PC-3 (cell line): ENCODE data around the gene SAMD14. TPM values are rescaled to one million over a fixed set of nuclear protein-coding genes. Genes with fewer than 3 reads are reported as not detected.

ENCODE experiments used
- ATAC-seq: fragments of 200-7000 bp; cut with Tn5 transposase; 2 replicates; pipeline ENCODE4 v1.9.1; 2020; ENCODE audit warnings: mild to moderate bottlenecking, moderate library complexity
- BruUV-seq: library from RNA; stranded (reverse); fragments of 400-500 nt; replicated peaks from 2 replicates; lab custom pipeline; 2021; lab: Mats Ljungman, UMichigan
- CTCF ChIA-PET: fragments of 300-600 bp; sonication (Branson Sonifier 250); formaldehyde crosslinking; loops from one replicate; lab custom pipeline; 2022; ENCODE audit warnings: antibody characterized with exemption; lab: Charles Lee
- POLR2A ChIA-PET: fragments of 300-600 bp; sonication (Branson Sonifier 250); formaldehyde crosslinking; loops from one replicate; lab custom pipeline; 2022; ENCODE audit warnings: antibody characterized with exemption; ENCODE audit not compliant: unreplicated experiment; lab: Charles Lee
- DNase-seq: peaks from one replicate; pipeline ENCODE4 v3.0.0-alpha.2; 2015
- H2AFZ ChIP-seq: fragments of 300-600 bp; sonication (generic); 2 replicates; pipeline ENCODE4 v1.6.0; 2016; ENCODE audit warnings: antibody characterized with exemption, low read length
- H3F3A ChIP-seq: fragments of 300-600 bp; sonication (generic); one replicate; pipeline ENCODE4 v1.6.0; 2017; ENCODE audit warnings: antibody characterized with exemption, low read length, control low read depth, mild to moderate bottlenecking; ENCODE audit not compliant: unreplicated experiment
- H3K27ac ChIP-seq: fragments of 300-600 bp; sonication (generic); 2 replicates; pipeline ENCODE4 v1.5.1; 2016; ENCODE audit warnings: mild to moderate bottlenecking, low read length
- H3K27me3 ChIP-seq: fragments of 300-600 bp; sonication (generic); 2 replicates; pipeline ENCODE4 v1.6.1; 2016; ENCODE audit warnings: low read length, mixed read lengths
- H3K36me3 ChIP-seq: fragments of 300-600 bp; sonication (generic); 2 replicates; pipeline ENCODE4 v1.6.1; 2016; ENCODE audit warnings: low read depth, mixed run types, low read length, mixed read lengths
- H3K4me1 ChIP-seq: fragments of 300-600 bp; sonication (generic); 2 replicates; pipeline ENCODE4 v1.5.1; 2016; ENCODE audit warnings: low read length; ENCODE audit not compliant: insufficient read depth
- H3K4me2 ChIP-seq: fragments of 300-600 bp; sonication (generic); 2 replicates; pipeline ENCODE4 v1.6.0; 2016; ENCODE audit warnings: low read length
- H3K4me3 ChIP-seq: fragments of 300-600 bp; sonication (generic); 2 replicates; pipeline ENCODE4 v1.5.1; 2016; ENCODE audit warnings: mild to moderate bottlenecking, low read length, mixed read lengths
- H3K79me2 ChIP-seq: fragments of 300-600 bp; sonication (generic); 2 replicates; pipeline ENCODE4 v1.6.1; 2017; ENCODE audit warnings: low read length, mixed read lengths
- H3K9ac ChIP-seq: fragments of 300-600 bp; sonication (generic); 2 replicates; pipeline ENCODE4 v1.6.0; 2016; ENCODE audit warnings: mild to moderate bottlenecking, low read length
- H3K9me2 ChIP-seq: fragments of 300-600 bp; sonication (generic); replicated peaks from 2 replicates; pipeline ENCODE4 v1.6.1; 2016; ENCODE audit warnings: mixed run types, low read length, mixed read lengths
- H3K9me3 ChIP-seq: fragments of 300-600 bp; sonication (generic); 2 replicates; pipeline ENCODE4 v1.6.1; 2016; ENCODE audit warnings: low read length, mixed read lengths
- H4K20me1 ChIP-seq: fragments of 300-600 bp; sonication (generic); 2 replicates; pipeline ENCODE4 v1.6.1; 2016; ENCODE audit warnings: low read length, mixed read lengths
- CTCF ChIP-seq: fragments of 300-600 bp; sonication (generic); conservative IDR thresholded peaks from 2 replicates; pipeline ENCODE4 v1.5.1; 2017; ENCODE audit warnings: antibody characterized with exemption, low read depth, mild to moderate bottlenecking, low read length
- EZH2 ChIP-seq: fragments of 300-600 bp; sonication (generic); IDR thresholded peaks from one replicate; pipeline ENCODE4 v1.6.1; 2017; ENCODE audit warnings: antibody characterized with exemption, mild to moderate bottlenecking, low read length; ENCODE audit not compliant: unreplicated experiment
- EZH2phosphoT487 ChIP-seq: fragments of 300-600 bp; sonication (generic); IDR thresholded peaks from 2 replicates; pipeline ENCODE4 v1.6.1; 2018; ENCODE audit warnings: mild to moderate bottlenecking, antibody characterized with exemption, low read length, borderline replicate concordance
- intact Hi-C: fragments of 100-400 bp; cut with micrococcal nuclease; formaldehyde crosslinking; loops from 2 replicates; pipeline ENCODE4 v1.9.0; 2023
- total RNA-seq: library from RNA; depleted of rRNA; stranded (reverse); fragments of >200 nt; gene quantifications from 2 replicates; pipeline ENCODE4 v1.2.3, GENCODE V29; 2014

Gene SAMD14
- total RNA-seq, 1 experiment from 2014 or later: 0.11 TPM

GRCh38 chr17:50147841-50148225 is 17.9 kb upstream of the SAMD14 start:
- TF ChIP-seq EZH2 (no peak), CTCF (no peak), EZH2phosphoT487 (no peak)
- Histone ChIP-seq H3K9me3 (no peaks in the 10 kb centered on the region), H3F3A (no peaks in the 10 kb centered on the region), H3K4me1 (peaks cover 37% of the 10 kb centered on the region), H2AFZ (no peak overlapping the region), H3K9ac (peak overlapping the region; percentile 87), H3K27me3 (no peaks in the 10 kb centered on the region), H3K4me3 (peak overlapping the region; percentile 90), H3K36me3 (peaks cover 20% of the 10 kb centered on the region; the same call in 1 of the 2 replicates), H3K79me2 (peaks cover 59% of the 10 kb centered on the region), H3K9me2 (no peaks in the 10 kb centered on the region), H4K20me1 (peaks cover 38% of the 10 kb centered on the region), H3K4me2 (peak overlapping the region; percentile 99), H3K27ac (peak overlapping the region; percentile 7; the same call in 1 of the 2 replicates)
- ATAC-seq (no peak), DNase-seq (no peak)
- POLR2A ChIA-PET: interaction anchor here (0.6 kb wide), 1 partner anchor 102 kb away, joined by 3 read pairs; no protein-coding TSS in a partner anchor
- CTCF ChIA-PET: interaction anchor here (0.6 kb wide), 1 partner anchor 53 kb away, joined by 3 read pairs; no protein-coding TSS in a partner anchor
- BruUV-seq: no TSS peak
- intact Hi-C loops: no loop called here

- Histone ChIP-seq H3F3A (no peaks in the 10 kb centered on the region), H3K4me1 (peaks cover 30% of the 10 kb centered on the region), H3K9me2 (no peaks in the 10 kb centered on the region), H3K79me2 (peaks cover 59% of the 10 kb centered on the region), H4K20me1 (peaks cover 38% of the 10 kb centered on the region), H3K4me3 (peak overlapping the region; percentile 90), H3K27me3 (no peaks in the 10 kb centered on the region), H3K9me3 (no peaks in the 10 kb centered on the region), H3K4me2 (peak overlapping the region; percentile 99), H3K9ac (no peak overlapping the region), H3K36me3 (peaks cover 25% of the 10 kb centered on the region; the same call in 1 of the 2 replicates), H2AFZ (no peak overlapping the region), H3K27ac (no peak overlapping the region)
- BruUV-seq: no TSS peak
- intact Hi-C loops: no loop called here
- DNase-seq (no peak), ATAC-seq (no peak)
- POLR2A ChIA-PET: interaction anchor here (0.6 kb wide), 1 partner anchor 102 kb away, joined by 3 read pairs; no protein-coding TSS in a partner anchor
- CTCF ChIA-PET: no interaction called here
- TF ChIP-seq EZH2 (no peak), CTCF (no peak), EZH2phosphoT487 (no peak)
Observed at GRCh38 chr17:50146927-50147665, 17.1 kb upstream of the SAMD14 start.
